H1 (cell line): ENCODE results near the gene GABRG3. TPM values are rescaled to one million over a fixed set of nuclear protein-coding genes. Genes with fewer than 3 reads are reported as not detected.
A peak's percentile ranks its signal among the peaks of the same experiment; 100 is the strongest.

ENCODE experiments used
- CTCF ChIA-PET: fragments of 300-600 bp; sonication (Branson Sonifier 250); formaldehyde crosslinking; loops from one replicate; lab custom pipeline; 2021; ENCODE audit not compliant: partially characterized antibody; lab: Charles Lee
- POLR2A ChIA-PET: fragments of 300-600 bp; sonication (Branson Sonifier 250); formaldehyde crosslinking; loops from one replicate; lab custom pipeline; 2021; ENCODE audit warnings: inconsistent platforms; ENCODE audit not compliant: partially characterized antibody; lab: Charles Lee
- DNase-seq, 2 experiments: peaks; one replicate each; pipeline versions ENCODE4 v3.0.0 to v3.0.0-alpha.2; 2010 to 2022; ENCODE audit warnings: low spot score in 2 of 2, low read depth in 1 of 2, mixed read lengths in 1 of 2
- FAIRE-seq: peaks from 2 replicates; lab custom pipeline; 2011; peaks lifted over from hg19 to GRCh38; lab: Jason Lieb, UNC
- H2AFZ ChIP-seq: 2 replicates; pipeline ENCODE4 v1.8.1; 2012; ENCODE audit warnings: low read length, inconsistent platforms
- H2AK5ac ChIP-seq: 2 replicates; pipeline ENCODE4 v1.6.1; 2013; ENCODE audit warnings: low read depth, low read length
- H2BK120ac ChIP-seq: replicated peaks from 2 replicates; pipeline ENCODE3; 2013; ENCODE audit warnings: low read depth, low read length, inconsistent platforms
- H2BK12ac ChIP-seq: 2 replicates; pipeline ENCODE4 v1.6.1; 2013; ENCODE audit warnings: low read depth, low read length
- H2BK15ac ChIP-seq: 2 replicates; pipeline ENCODE4 v1.6.1; 2013; ENCODE audit warnings: low read length
- H2BK20ac ChIP-seq: 2 replicates; pipeline ENCODE4 v1.6.1; 2013; ENCODE audit warnings: low read length
- H2BK5ac ChIP-seq: 2 replicates; pipeline ENCODE4 v1.6.1; 2013; ENCODE audit warnings: low read depth, low read length
- H3K14ac ChIP-seq: 2 replicates; pipeline ENCODE4 v1.6.1; 2013; ENCODE audit warnings: inconsistent platforms; ENCODE audit not compliant: insufficient read length
- H3K18ac ChIP-seq: 2 replicates; pipeline ENCODE4 v1.6.1; 2013; ENCODE audit warnings: low read length; ENCODE audit errors: extremely low read depth
- H3K23ac ChIP-seq: 2 replicates; pipeline ENCODE4 v1.6.1; 2013; ENCODE audit warnings: inconsistent platforms; ENCODE audit not compliant: insufficient read length
- H3K23me2 ChIP-seq: 2 replicates; pipeline ENCODE4 v1.6.1; 2013; ENCODE audit warnings: low read depth, low read length
- H3K27ac ChIP-seq: 2 replicates; pipeline ENCODE4 v1.6.1; 2011; ENCODE audit warnings: low read depth, low read length, inconsistent platforms
- H3K27me3 ChIP-seq, 4 experiments: replicated peaks in 1 of 4; 1 replicate in 1 of 4; 2 replicates in 3 of 4; pipeline versions ENCODE4 v1.6.1 to v1.8.1; 2011 to 2013; ENCODE audit warnings: low read length in 3 of 4, mild to moderate bottlenecking in 3 of 4, inconsistent platforms in 2 of 4, mixed read lengths in 2 of 4, moderate library complexity in 1 of 4; ENCODE audit not compliant: control insufficient read depth in 3 of 4, insufficient read depth in 3 of 4; ENCODE audit errors: extremely low read depth in 1 of 4
- H3K36me3 ChIP-seq, 4 experiments: 2 replicates each; pipeline versions ENCODE4 v1.6.1 to v1.8.1; 2011 to 2013; ENCODE audit warnings: mild to moderate bottlenecking in 4 of 4, low read length in 3 of 4, moderate library complexity in 2 of 4, control low read depth in 1 of 4, inconsistent platforms in 1 of 4; ENCODE audit not compliant: insufficient read depth in 4 of 4, control insufficient read depth in 2 of 4
- H3K4ac ChIP-seq: replicated peaks from 2 replicates; pipeline ENCODE3; 2013; ENCODE audit warnings: low read length, low read depth, mixed read lengths, inconsistent platforms; ENCODE audit not compliant: insufficient read length
- H3K4me1 ChIP-seq, 4 experiments: replicated peaks in 1 of 4; 1 replicate in 1 of 4; 2 replicates in 3 of 4; pipeline versions ENCODE4 v1.6.1 to v1.8.1; 2011 to 2013; ENCODE audit warnings: low read length in 3 of 4, inconsistent platforms in 2 of 4, mixed read lengths in 1 of 4; ENCODE audit not compliant: insufficient read depth in 4 of 4, control insufficient read depth in 3 of 4
- H3K4me2 ChIP-seq, 2 experiments: 2 replicates each; pipeline versions ENCODE4 v1.6.1 to v1.8.1; 2011 to 2013; ENCODE audit warnings: low read depth in 2 of 2, low read length in 2 of 2, control low read depth in 1 of 2, inconsistent platforms in 1 of 2, mild to moderate bottlenecking in 1 of 2; ENCODE audit not compliant: insufficient read depth in 1 of 2
- H3K4me3 ChIP-seq, 4 experiments: fragments of 200-600, 300-600 bp in 1 of 4; sonication (generic), shearing (Covaris generic), sonication (Bioruptor Twin) in 1 of 4; 2 replicates each; pipeline versions ENCODE4 v1.5.1 to v1.8.1; 2011 to 2016; ENCODE audit warnings: low read length in 4 of 4, low read depth in 3 of 4, control low read depth in 2 of 4, inconsistent platforms in 2 of 4, mild to moderate bottlenecking in 2 of 4, mixed read lengths in 1 of 4, moderate library complexity in 1 of 4; ENCODE audit not compliant: insufficient read depth in 2 of 4; ENCODE audit errors: extremely low read depth in 1 of 4
- H3K56ac ChIP-seq: replicated peaks from 2 replicates; pipeline ENCODE3; 2013; ENCODE audit warnings: low read depth, mild to moderate bottlenecking, mixed read lengths, low read length, inconsistent platforms; ENCODE audit not compliant: insufficient read length
- H3K79me1 ChIP-seq: 2 replicates; pipeline ENCODE4 v1.6.1; 2013; ENCODE audit warnings: low read depth, low read length, control low read depth
- H3K79me2 ChIP-seq, 2 experiments: 2 replicates each; pipeline versions ENCODE4 v1.6.1 to v1.8.1; 2012 to 2013; ENCODE audit warnings: low read length in 2 of 2, mild to moderate bottlenecking in 2 of 2, inconsistent platforms in 1 of 2; ENCODE audit not compliant: insufficient read depth in 2 of 2, control insufficient read depth in 1 of 2
- H3K9ac ChIP-seq, 4 experiments: replicated peaks in 1 of 4; 1 replicate in 1 of 4; 2 replicates in 3 of 4; pipeline versions ENCODE4 v1.6.1 to v1.8.1; 2011 to 2013; ENCODE audit warnings: low read depth in 3 of 4, low read length in 3 of 4, control low read depth in 2 of 4, mild to moderate bottlenecking in 2 of 4, moderate library complexity in 2 of 4, inconsistent platforms in 1 of 4; ENCODE audit errors: extremely low read depth in 1 of 4
- H3K9me3 ChIP-seq, 2 experiments: 2 replicates each; pipeline versions ENCODE4 v1.6.1 to v1.8.1; 2012 to 2013; ENCODE audit warnings: mild to moderate bottlenecking in 2 of 2, moderate library complexity in 2 of 2, control low read depth in 1 of 2, inconsistent platforms in 1 of 2, low read depth in 1 of 2, low read length in 1 of 2, mixed read lengths in 1 of 2; ENCODE audit not compliant: insufficient read depth in 2 of 2
- H4K20me1 ChIP-seq, 2 experiments: replicated peaks in 1 of 2; 2 replicates each; pipeline versions ENCODE3 to v1.8.1; 2011 to 2013; ENCODE audit warnings: inconsistent platforms in 2 of 2, low read length in 2 of 2, mild to moderate bottlenecking in 1 of 2; ENCODE audit not compliant: insufficient read depth in 2 of 2, control insufficient read depth in 1 of 2
- H4K5ac ChIP-seq: 2 replicates; pipeline ENCODE4 v1.6.1; 2013; ENCODE audit warnings: low read length, low read depth, mixed read lengths, inconsistent platforms; ENCODE audit not compliant: insufficient read length
- H4K8ac ChIP-seq: 2 replicates; pipeline ENCODE4 v1.8.0; 2013; ENCODE audit warnings: mild to moderate bottlenecking, moderate library complexity, low read length, inconsistent platforms; ENCODE audit not compliant: insufficient read depth; ENCODE audit errors: extremely low read depth
- H4K91ac ChIP-seq: replicated peaks from 2 replicates; pipeline ENCODE3; 2013; ENCODE audit warnings: low read length, mixed read lengths, inconsistent platforms; ENCODE audit not compliant: insufficient read length
- E2F6 ChIP-seq: IDR thresholded peaks from 2 replicates; pipeline ENCODE4 v1.6.1; 2012; ENCODE audit warnings: inconsistent platforms
- EP300 ChIP-seq, 2 experiments: IDR thresholded peaks; 1 replicate in 1 of 2; 2 replicates in 1 of 2; pipeline ENCODE4 v1.6.1; 2011 to 2012; ENCODE audit warnings: low read depth in 2 of 2, low read length in 2 of 2, mild to moderate bottlenecking in 2 of 2, borderline replicate concordance in 1 of 2, inconsistent platforms in 1 of 2, moderate library complexity in 1 of 2
- MAX ChIP-seq: IDR thresholded peaks from 2 replicates; pipeline ENCODE4 v1.6.1; 2012; ENCODE audit warnings: inconsistent platforms
- WGBS, 2 experiments: shearing (Covaris generic) in 1 of 2; methylation state at CpG; one replicate each; pipeline versions ENCODE4 v1.1.6 to v1.1.7; 2013 to 2015; ENCODE audit warnings: low lambda C conversion rate in 2 of 2, mixed read lengths in 2 of 2, inconsistent platforms in 1 of 2, low coverage in 1 of 2, missing lambda C conversion rate in 1 of 2; ENCODE audit not compliant: insufficient replicate concordance in 2 of 2, insufficient coverage in 1 of 2, insufficient read length in 1 of 2; ENCODE audit errors: extremely low coverage in 1 of 2, missing lambda C conversion rate in 1 of 2; 5-methylcytosine and 5-hydroxymethylcytosine counted together
- polyA plus RNA-seq, 7 experiments: library from polyadenylated mRNA; depleted of rRNA in 3 of 7; stranded (reverse) in 5 of 7; unstranded in 2 of 7; fragments of >200 nt in 5 of 7; fragments of 200-250 nt in 2 of 7; gene quantifications; 1 replicate in 5 of 7; 2 replicates in 1 of 7; 4 replicates in 1 of 7; pipeline versions ENCODE4 v1.2.1 to v1.2.3, GENCODE V29; 2011 to 2013; ENCODE audit warnings: missing spikeins in 2 of 7, mixed read lengths in 2 of 7
- total RNA-seq: library from RNA; stranded (reverse); fragmentation: NEBNext Ultra II Directional; extraction: Animal tissue kit (Norgen Biotek cat#: 25700); gene quantifications from 2 replicates; pipeline ENCODE4 v1.2.1, GENCODE V29; 2021

The GABRG3 gene
- total and polyA plus RNA-seq, 2 of the 8 experiments (the other 6 are each of a cell fraction or from before 2014, with no cell fraction given) = 0.17 to 0.80 TPM

GRCh38 chr15:27587810-27588209 lies 616.8 kb downstream of the GABRG3 start:
- H4K8ac ChIP-seq = no peak overlapping the region
- H3K79me2 ChIP-seq = no peaks in the 10 kb centered on the region
- no peak overlapping the region for H2BK5ac ChIP-seq
- no peak overlapping the region for H2BK20ac ChIP-seq
- H3K23me2 ChIP-seq = peaks cover 4% of the 10 kb centered on the region; the same call in 1 of the 2 replicates
- peak overlapping the region; percentile 50 to 56 for H3K4me2 ChIP-seq
- peak; percentile 63 to 79 for DNase-seq
- no peaks in the 10 kb centered on the region for H3K27me3 ChIP-seq
- H2AFZ ChIP-seq = peak overlapping the region; percentile 71; the same call in 1 of the 2 replicates
- no peak overlapping the region for H4K5ac ChIP-seq
- no peak overlapping the region for H2AK5ac ChIP-seq
- TF ChIP-seq E2F6 (peak; percentile 55; the same call in 1 of the 2 replicates), EP300 (IDR thresholded peaks at IDR 0.05; ENCODE audit: borderline replicate concordance in 1 of 2, low read depth in 2 of 2, low read length in 2 of 2) (no peak), MAX (0 out of 2 replicates have a peak, but pooled peaks have one; percentile 24)
- TF ChIP-seq, all 59 proteins: peak for 2
- no peak overlapping the region for H2BK120ac ChIP-seq
- ChIA-PET CTCF (interaction anchor here (0.7 kb wide), 1 partner anchor 490 kb away, joined by 3 read pairs; no protein-coding TSS in a partner anchor), POLR2A (no interaction called here)
- peak; percentile 88 for FAIRE-seq
- no peak overlapping the region for H3K56ac ChIP-seq
- no peaks in the 10 kb centered on the region for H3K36me3 ChIP-seq
- no peak overlapping the region for H3K9ac ChIP-seq
- no peaks in the 10 kb centered on the region for H3K79me1 ChIP-seq
- H3K4me3 ChIP-seq = peak overlapping the region in 2 of 4 experiments; percentile 4 to 43; a peak in 3 of 8 replicates
- peaks cover 0 to 2% (median 0%) of the 10 kb centered on the region in 4 experiments; a peak in 1 of 7 replicates for H3K4me1 ChIP-seq
- no peak overlapping the region for H4K91ac ChIP-seq
- H3K27ac ChIP-seq = no peak overlapping the region
- WGBS, 2 experiments = 23% methylated on average over 13 of the region's 14 CpGs; no CpG with 5 or more reads in 1 of the 2 experiments
- H3K18ac ChIP-seq = no peak overlapping the region
- no peaks in the 10 kb centered on the region for H3K9me3 ChIP-seq
- H2BK15ac ChIP-seq = no peak overlapping the region
- peaks cover 0 to 4% of the 10 kb centered on the region in 2 experiments for H4K20me1 ChIP-seq
- no peak overlapping the region for H3K4ac ChIP-seq
- no peak overlapping the region for H3K23ac ChIP-seq
- H2BK12ac ChIP-seq = no peak overlapping the region
- no peak overlapping the region for H3K14ac ChIP-seq
